Thyroid gland (tissue), 4 donors: ENCODE data around the gene SFXN5. TPM values are rescaled to one million over a fixed set of nuclear protein-coding genes. Genes with fewer than 3 reads are reported as not detected.

Experiments used
- DNase-seq, 2 donors: peaks; one replicate each; pipeline ENCODE4 v3.0.0-alpha.2; 2019
- H3K27ac ChIP-seq, 3 donors: fragments of 200-600 bp; sonication (generic); 1 replicate in 2 of 3; 2 replicates in 1 of 3; pipeline ENCODE4 v1.5.1; 2016 to 2019; ENCODE audit warnings: mild to moderate bottlenecking in 1 of 3, moderate library complexity in 1 of 3
- H3K27me3 ChIP-seq: fragments of 200-600 bp; sonication (generic); one replicate; pipeline ENCODE4 v1.5.1; 2019
- H3K36me3 ChIP-seq, 2 donors: fragments of 200-600 bp; sonication (generic); one replicate each; pipeline ENCODE4 v1.5.1; 2016 to 2019
- H3K4me1 ChIP-seq, 2 donors: fragments of 200-600 bp; sonication (generic); one replicate each; pipeline ENCODE4 v1.5.1; 2017 to 2019
- H3K4me3 ChIP-seq, 3 donors: fragments of 200-600 bp; sonication (generic); replicated peaks in 1 of 3; 1 replicate in 2 of 3; 2 replicates in 1 of 3; pipeline ENCODE4 v1.5.1; 2016; ENCODE audit warnings: mild to moderate bottlenecking in 1 of 3
- H3K9me3 ChIP-seq: fragments of 200-600 bp; sonication (generic); one replicate; pipeline ENCODE4 v1.5.1; 2017
- POLR2A ChIP-seq, 2 donors: fragments of 450-650 bp; IDR thresholded peaks; one replicate each; pipeline ENCODE4 v1.6.1; 2017; ENCODE audit warnings: antibody characterized with exemption in 2 of 2, mild to moderate bottlenecking in 2 of 2, moderate library complexity in 1 of 2
- WGBS, 2 donors: methylation state at CpG; one replicate each; pipeline ENCODE4 v1.1.5; 2017; 5-methylcytosine and 5-hydroxymethylcytosine counted together
- intact Hi-C: fragments of 100-400 bp; cut with DNase I; formaldehyde crosslinking; loops from one replicate; pipeline ENCODE4 v1.15.1; 2023
- total RNA-seq, 4 donors: library from RNA; depleted of rRNA; stranded (reverse); fragments of >200 nt; gene quantifications; one replicate each; pipeline ENCODE4 v1.2.3, GENCODE V29; 2016
- TF ChIP-seq, protein P1 (sequence below), 6 experiments: fragments of 200-600 bp in 3 of 6; fragments of 450-650 bp in 3 of 6; sonication (generic) in 3 of 6; IDR thresholded peaks; one replicate each; pipeline ENCODE4 v1.5.1; 2016 to 2019; ENCODE audit warnings: antibody characterized with exemption in 6 of 6, mild to moderate bottlenecking in 2 of 6, inconsistent platforms in 1 of 6, moderate library complexity in 1 of 6

SFXN5 gene
- total RNA-seq, 4 donors from 2014 or later, result 10.3 to 17.2 (median 16.5) TPM

DNA sequence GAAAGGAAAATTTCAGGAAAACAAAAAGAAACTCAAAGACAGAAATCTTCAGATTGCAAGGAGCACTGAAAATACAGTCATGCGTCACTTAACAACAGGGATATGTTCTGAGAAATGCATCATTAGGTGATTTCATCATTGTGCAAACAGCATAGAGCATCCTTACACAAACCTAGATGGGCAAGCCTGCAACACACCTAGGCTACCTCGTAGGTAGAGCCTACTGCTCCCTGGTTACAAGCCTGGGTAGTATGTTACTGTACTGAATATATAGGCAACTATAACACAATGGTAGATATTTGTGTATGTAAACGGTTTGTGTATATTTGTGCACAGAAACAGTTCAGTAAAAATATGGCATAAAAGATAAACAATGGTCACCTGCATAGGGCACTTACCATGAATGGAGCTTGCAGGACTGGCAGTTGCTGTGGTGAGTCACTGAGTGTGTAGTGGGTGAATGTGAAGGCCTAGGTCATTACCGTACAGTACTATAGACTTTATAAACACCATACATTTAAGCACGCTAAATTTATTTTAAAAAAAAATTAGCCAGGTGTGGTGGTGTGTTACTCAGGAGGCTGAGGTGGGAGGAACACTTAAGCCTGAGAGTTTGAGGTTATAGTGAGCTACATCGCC is 33.4 kb downstream of the SFXN5 start:
- Histone ChIP-seq H3K36me3 (no peaks in the 10 kb centered on the region), H3K9me3 (no peaks in the 10 kb centered on the region), H3K4me3 (no peak overlapping the region), H3K27ac (no peak overlapping the region), H3K27me3 (no peaks in the 10 kb centered on the region), H3K4me1 (no peaks in the 10 kb centered on the region)
- TF ChIP-seq, protein P1, sequence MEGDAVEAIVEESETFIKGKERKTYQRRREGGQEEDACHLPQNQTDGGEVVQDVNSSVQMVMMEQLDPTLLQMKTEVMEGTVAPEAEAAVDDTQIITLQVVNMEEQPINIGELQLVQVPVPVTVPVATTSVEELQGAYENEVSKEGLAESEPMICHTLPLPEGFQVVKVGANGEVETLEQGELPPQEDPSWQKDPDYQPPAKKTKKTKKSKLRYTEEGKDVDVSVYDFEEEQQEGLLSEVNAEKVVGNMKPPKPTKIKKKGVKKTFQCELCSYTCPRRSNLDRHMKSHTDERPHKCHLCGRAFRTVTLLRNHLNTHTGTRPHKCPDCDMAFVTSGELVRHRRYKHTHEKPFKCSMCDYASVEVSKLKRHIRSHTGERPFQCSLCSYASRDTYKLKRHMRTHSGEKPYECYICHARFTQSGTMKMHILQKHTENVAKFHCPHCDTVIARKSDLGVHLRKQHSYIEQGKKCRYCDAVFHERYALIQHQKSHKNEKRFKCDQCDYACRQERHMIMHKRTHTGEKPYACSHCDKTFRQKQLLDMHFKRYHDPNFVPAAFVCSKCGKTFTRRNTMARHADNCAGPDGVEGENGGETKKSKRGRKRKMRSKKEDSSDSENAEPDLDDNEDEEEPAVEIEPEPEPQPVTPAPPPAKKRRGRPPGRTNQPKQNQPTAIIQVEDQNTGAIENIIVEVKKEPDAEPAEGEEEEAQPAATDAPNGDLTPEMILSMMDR (IDR thresholded peaks at IDR 0.05), result no peak
- no peak for TF ChIP-seq POLR2A (IDR thresholded peaks at IDR 0.05)
- intact Hi-C loops, result no loop called here
- DNase-seq, result no peak
- WGBS, 2 donors, result 93% methylated on average over 6 of the region's 6 CpGs

DNA sequence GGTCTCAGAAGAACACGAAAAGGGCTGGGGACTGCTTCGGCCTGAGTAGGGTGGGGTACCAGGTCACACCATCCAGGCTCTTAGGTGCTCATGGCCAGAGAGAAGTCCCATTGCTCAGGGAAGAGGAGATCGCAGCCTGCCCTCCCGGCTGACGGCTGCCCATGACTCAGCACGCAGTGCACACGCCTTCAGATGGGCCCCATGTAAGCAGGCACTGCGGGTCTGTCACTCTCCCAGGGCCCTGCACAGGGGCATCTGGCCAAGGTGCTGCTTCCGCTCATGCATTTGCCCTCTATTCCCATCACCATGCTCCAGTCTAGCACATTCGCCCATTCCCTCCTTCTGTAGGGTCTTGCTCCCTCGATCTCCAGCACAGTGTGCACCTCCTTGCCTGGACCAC is 34.7 kb downstream of the SFXN5 start:
- Histone ChIP-seq H3K4me1 (no peaks in the 10 kb centered on the region), H3K27ac (no peak overlapping the region), H3K4me3 (no peak overlapping the region), H3K27me3 (no peaks in the 10 kb centered on the region), H3K9me3 (no peaks in the 10 kb centered on the region), H3K36me3 (no peaks in the 10 kb centered on the region)
- intact Hi-C loops, result no loop called here
- TF ChIP-seq, protein P1 (IDR thresholded peaks at IDR 0.05), result no peak
- TF ChIP-seq POLR2A (IDR thresholded peaks at IDR 0.05), result no peak
- WGBS, 2 donors, result 90 to 95% methylated on average over 10 to 11 of the region's 11 CpGs
- no peak for DNase-seq

DNA sequence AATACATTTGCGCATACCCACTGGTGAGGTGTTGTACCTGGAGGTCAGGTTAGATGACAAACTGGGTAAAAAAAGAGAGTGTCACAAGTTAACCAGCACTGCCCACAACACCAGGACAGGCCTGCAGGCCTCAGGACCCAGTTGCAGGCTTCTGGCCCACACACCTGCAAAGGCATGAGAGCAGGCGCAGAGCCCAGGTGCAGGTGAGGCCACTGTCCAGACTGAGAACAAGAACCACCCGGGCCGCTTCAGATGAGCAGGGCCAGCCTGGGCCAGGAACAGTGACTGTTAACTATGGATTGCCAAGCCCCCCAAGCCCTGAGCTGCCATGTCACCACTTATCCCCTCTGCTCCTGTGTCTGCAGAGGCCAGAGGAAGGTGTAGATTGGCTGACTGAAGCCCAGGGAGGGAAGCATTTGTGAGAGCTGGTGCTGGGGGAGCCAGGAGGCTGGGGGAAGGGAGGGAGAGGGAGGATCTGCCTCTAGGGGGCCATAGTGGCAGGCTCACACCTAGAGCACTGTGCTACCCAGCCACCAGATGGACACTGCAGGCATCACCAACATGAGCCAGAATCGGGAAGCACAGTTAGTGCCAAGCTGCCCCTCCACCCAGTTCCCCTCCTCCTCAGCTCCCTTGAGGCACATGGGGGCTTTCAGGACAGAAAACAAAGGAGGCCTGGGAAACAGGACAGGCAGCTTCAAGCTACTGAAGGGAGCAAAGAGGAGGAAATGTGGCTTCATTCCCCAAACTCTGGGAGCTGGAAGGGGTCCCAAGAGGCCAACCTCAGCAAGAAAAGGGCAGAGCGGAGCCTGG is 35.4 kb downstream of the SFXN5 start:
- DNase-seq, result no peak
- 84 to 90% methylated on average over 6 of the region's 6 CpGs for WGBS, 2 donors
- Histone ChIP-seq H3K9me3 (no peaks in the 10 kb centered on the region), H3K27ac (no peak overlapping the region), H3K4me1 (no peaks in the 10 kb centered on the region), H3K36me3 (no peaks in the 10 kb centered on the region), H3K4me3 (no peak overlapping the region), H3K27me3 (no peaks in the 10 kb centered on the region)
- intact Hi-C loops, result no loop called here
- TF ChIP-seq, protein P1 (IDR thresholded peaks at IDR 0.05), result no peak
- TF ChIP-seq POLR2A (IDR thresholded peaks at IDR 0.05), result no peak

DNA sequence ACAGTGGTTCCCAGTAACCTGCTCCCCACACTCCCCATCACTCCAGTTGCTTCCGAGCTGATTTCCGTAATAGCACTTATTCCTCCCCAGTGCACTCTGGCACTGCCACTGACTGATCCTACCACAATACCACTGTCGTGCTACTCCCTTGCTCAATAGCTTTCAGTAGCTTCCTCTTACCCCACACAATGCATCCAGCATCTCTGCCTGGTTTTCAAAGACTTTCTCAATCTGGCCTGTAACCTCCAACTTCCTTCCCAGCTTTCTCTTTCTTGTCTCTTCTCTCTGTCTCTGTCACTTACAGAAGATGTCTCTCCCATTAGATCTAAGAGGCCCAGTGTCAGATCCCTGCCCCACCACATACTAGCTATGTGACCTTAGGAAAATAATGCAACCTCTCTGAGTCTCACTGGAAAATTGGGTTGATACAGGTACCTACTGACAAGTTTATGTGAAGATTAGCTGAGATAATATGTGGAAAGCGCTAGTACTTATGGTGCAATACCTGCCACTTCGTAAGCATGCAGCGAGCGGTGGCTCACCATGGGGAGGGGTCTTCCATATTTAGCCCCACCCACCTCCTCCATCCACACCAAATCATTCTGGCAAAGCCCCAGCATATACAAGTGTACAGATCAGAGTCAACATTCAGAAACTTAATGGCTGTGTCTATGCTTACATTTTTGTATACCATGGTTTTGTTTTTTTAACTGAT is 36.7 kb downstream of the SFXN5 start:
- no peak overlapping the region for H3K27ac ChIP-seq
- H3K4me1 ChIP-seq, result no peaks in the 10 kb centered on the region
- DNase-seq, result no peak
- H3K36me3 ChIP-seq, result no peaks in the 10 kb centered on the region
- intact Hi-C loops, result no loop called here
- no peak overlapping the region for H3K4me3 ChIP-seq
- H3K27me3 ChIP-seq, result no peaks in the 10 kb centered on the region
- TF ChIP-seq, protein P1 (IDR thresholded peaks at IDR 0.05), result no peak
- TF ChIP-seq POLR2A (IDR thresholded peaks at IDR 0.05), result no peak
- whole genome bisulfite sequencing, 2 donors, result 90 to 96% methylated on average over 7 of the region's 7 CpGs
- H3K9me3 ChIP-seq, result no peaks in the 10 kb centered on the region
